Vagina (tissue), 2 donors: ENCODE measurements around the gene SMYD5.

Experiments used
- CTCF ChIP-seq, 3 experiments: fragments of 450-650 bp in 2 of 3; fragments of 200-600 bp in 1 of 3; sonication (generic) in 1 of 3; IDR thresholded peaks; one replicate each; pipeline ENCODE4 v1.5.1; 2017 to 2019; ENCODE audit warnings: antibody characterized with exemption in 3 of 3, mild to moderate bottlenecking in 2 of 3, moderate library complexity in 2 of 3
- POLR2AphosphoS5 ChIP-seq, 2 donors: sonication (generic); formaldehyde crosslinking; IDR thresholded peaks; one replicate each; pipeline ENCODE4 v1.9.0; 2017; ENCODE audit warnings: antibody characterized with exemption in 2 of 2, mild to moderate bottlenecking in 2 of 2, low read depth in 1 of 2; ENCODE audit not compliant: insufficient read depth in 1 of 2

- TF ChIP-seq POLR2AphosphoS5 (IDR thresholded peaks at IDR 0.05; ENCODE audit: insufficient read depth in 1 of 2, low read depth in 1 of 2) = no peak
- TF ChIP-seq CTCF (IDR thresholded peaks at IDR 0.05) = no peak
These were observed 28.1 kb upstream of the SMYD5 start for GRCh38 chr2:73185965-73186364.
